Measurements from ENCODE around the gene PDCD6IP.
A peak's percentile ranks its signal among the peaks of the same experiment; 100 is the strongest.

Gene PDCD6IP

GRCh38 chr3:33909547-33909946 lies 111.1 kb downstream of the PDCD6IP start:
- no peak for DNase-seq
- in situ Hi-C loops (cut with HindIII; ENCODE audit: low pct_ligation_motif_present, low pct_unique_long_range_greater_than_20kb, low sequenced_read_pairs), result no loop called here

DNA sequence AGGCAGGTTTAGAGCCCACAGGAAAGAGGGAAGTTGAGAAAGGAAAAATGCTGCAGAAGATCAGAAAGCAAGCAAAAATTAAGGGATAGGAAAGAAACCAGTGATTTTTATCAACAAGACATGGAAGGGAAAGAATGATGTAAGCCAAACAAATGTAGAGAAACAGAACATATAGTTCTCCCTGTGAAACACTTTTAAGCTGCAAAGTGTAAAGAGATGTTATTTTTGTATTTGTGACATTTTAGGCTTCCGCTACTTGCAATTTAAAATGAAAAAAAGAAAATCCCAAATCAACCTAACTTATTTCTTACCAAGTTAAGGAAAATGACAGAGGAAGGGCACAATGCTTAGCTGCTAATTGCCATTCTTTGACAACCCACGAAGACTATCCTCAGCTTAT lies 111.6 kb downstream of the PDCD6IP start:
- in situ Hi-C loops (cut with HindIII; ENCODE audit: low pct_ligation_motif_present, low pct_unique_long_range_greater_than_20kb, low sequenced_read_pairs), result no loop called here
- no peak for DNase-seq

- in situ Hi-C loops (cut with HindIII; ENCODE audit: low pct_ligation_motif_present, low pct_unique_long_range_greater_than_20kb, low sequenced_read_pairs), result no loop called here
- DNase-seq, result peak; percentile 55
Measured at GRCh38 chr3:33911525-33912322, 113.3 kb downstream of the PDCD6IP start.

DNA sequence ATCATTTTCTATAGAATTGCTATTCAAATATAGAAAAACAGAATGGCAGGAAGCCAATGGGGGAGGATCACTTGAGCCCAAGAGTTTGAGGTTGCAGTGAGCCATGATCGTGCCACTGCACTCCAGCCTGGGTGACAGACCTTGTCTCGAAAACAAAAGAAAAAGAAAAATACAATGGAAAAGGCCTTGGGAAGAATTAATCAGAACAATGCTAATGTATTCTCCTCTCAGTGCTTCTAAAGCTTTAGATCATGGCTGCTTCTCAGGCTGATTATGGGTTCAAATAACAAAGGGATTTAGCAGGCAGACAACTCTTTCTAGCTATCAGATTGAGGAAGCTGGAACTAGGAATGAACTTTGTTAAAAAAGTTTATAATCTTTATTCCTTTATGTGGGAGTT lies 115.8 kb downstream of the PDCD6IP start:
- in situ Hi-C loops (cut with HindIII; ENCODE audit: low pct_ligation_motif_present, low pct_unique_long_range_greater_than_20kb, low sequenced_read_pairs), result no loop called here
- DNase-seq, result no peak

DNA sequence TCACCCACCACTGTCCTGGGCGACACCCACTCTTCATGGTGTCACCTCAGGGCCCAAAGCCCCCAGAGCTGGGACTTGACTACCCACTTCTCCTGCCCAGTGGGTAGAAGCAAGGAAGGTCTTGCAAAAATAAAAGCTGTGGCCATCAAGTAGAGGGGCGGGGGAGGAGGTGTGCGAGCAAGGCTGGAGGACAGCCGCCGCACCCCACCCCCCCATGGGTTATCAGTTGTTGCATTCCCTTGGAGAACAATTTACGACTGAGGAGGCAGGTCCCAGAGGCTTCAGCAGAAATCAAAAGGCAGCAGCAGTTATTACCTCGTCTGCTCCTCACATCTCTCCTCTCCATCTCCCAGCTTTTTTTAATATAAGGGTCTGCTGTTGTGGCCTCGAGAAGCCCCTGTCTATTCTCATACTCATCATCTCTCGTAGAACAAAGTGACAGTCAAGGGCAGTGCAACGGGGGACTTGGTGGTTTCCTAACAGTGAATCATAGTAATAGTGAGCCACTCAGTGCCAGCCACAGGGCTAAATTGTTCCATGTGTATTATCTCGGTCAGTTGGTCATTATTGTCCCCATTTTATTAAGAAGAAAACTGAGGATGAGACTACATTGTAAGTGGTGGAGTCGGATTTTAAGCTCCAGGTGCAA lies 116.4 kb downstream of the PDCD6IP start:
- no peak for DNase-seq
- in situ Hi-C loops (cut with HindIII; ENCODE audit: low pct_ligation_motif_present, low pct_unique_long_range_greater_than_20kb, low sequenced_read_pairs), result no loop called here

DNA sequence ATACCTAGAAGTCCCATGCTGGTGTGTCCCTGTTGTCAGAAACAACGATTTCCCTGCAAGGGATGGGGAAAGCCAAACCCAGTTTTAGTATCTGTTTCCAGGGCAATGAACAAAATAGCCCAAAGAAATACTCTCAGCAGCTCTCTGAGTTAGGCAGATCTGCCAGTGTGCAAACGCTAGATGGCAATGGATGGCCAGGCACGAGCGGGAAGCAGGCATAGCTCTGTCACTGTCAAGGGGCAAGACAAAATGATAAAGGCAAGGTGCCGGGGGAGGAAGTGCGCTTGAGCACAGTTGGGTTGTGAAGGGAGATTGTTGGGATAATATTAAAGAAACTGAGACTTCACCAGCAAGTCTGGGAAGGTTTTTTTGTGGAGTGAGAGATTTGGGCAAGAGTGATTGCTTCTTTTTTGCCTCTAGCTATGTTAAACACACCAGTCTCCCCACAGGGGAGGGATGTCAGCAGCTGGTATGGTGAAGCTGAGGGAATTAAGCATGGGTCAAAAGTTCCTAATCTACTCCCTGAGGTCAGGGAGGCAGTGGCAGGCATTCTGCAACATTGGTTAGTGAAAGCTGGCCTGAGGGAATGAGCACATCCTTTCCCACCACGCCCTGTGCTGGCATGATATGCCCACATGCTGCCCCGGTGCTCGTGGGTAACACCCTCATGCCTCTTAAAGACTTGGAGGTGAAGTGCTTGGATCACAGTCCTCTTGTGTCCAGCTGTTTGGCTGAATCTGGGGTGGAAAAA lies 117.5 kb downstream of the PDCD6IP start:
- DNase-seq, result no peak
- in situ Hi-C loops (cut with HindIII; ENCODE audit: low pct_ligation_motif_present, low pct_unique_long_range_greater_than_20kb, low sequenced_read_pairs), result no loop called here

GRCh38 chr3:33918126-33918756 lies 119.8 kb downstream of the PDCD6IP start:
- in situ Hi-C loops (cut with HindIII; ENCODE audit: low pct_ligation_motif_present, low pct_unique_long_range_greater_than_20kb, low sequenced_read_pairs), result no loop called here

More at GRCh38 chr3:33918126-33918756, 119.8 kb downstream of the PDCD6IP start:
- no peak for DNase-seq

Measured in ACHN (cell line).